PFSK-1 (cell line): ENCODE results near the gene ZNF580.

Experiments used
- FOXP2 ChIP-seq: optimal IDR thresholded peaks from 2 replicates; pipeline ENCODE3; 2011; ENCODE audit warnings: borderline replicate concordance, control low read depth, inconsistent platforms; ENCODE audit not compliant: insufficient read depth; ENCODE audit errors: extremely low read length, extremely low read depth
- POLR2AphosphoS5 ChIP-seq: IDR thresholded peaks from 2 replicates; pipeline ENCODE4 v1.6.1; 2012; ENCODE audit warnings: low read depth, mild to moderate bottlenecking, control low read depth, low read length, moderate library complexity
- REST ChIP-seq, 2 experiments: IDR thresholded peaks; 2 replicates each; pipeline versions ENCODE4 v1.6.1 to v1.8.0; 2011 to 2012; ENCODE audit warnings: low read depth in 2 of 2, low read length in 2 of 2, control low read depth in 1 of 2, inconsistent platforms in 1 of 2, mild to moderate bottlenecking in 1 of 2, moderate library complexity in 1 of 2; ENCODE audit not compliant: insufficient read depth in 1 of 2
- SIN3A ChIP-seq: IDR thresholded peaks from 2 replicates; pipeline ENCODE4 v1.6.1; 2012; ENCODE audit warnings: mild to moderate bottlenecking, low read length, moderate library complexity, borderline replicate concordance; ENCODE audit not compliant: insufficient read depth
- TAF1 ChIP-seq: IDR thresholded peaks from 2 replicates; pipeline ENCODE4 v1.6.1; 2012; ENCODE audit warnings: low read length, control low read depth, borderline replicate concordance; ENCODE audit not compliant: insufficient read depth

Gene ZNF580

GRCh38 chr19:55594996-55595545, 45.7 kb upstream of the ZNF580 start:
- TF ChIP-seq SIN3A (no peak), POLR2AphosphoS5 (no peak), TAF1 (no peak), REST (IDR thresholded peaks at IDR 0.05; ENCODE audit: insufficient read depth in 1 of 2, low read depth in 2 of 2, low read length in 2 of 2) (no peak), FOXP2 (no peak)

- TF ChIP-seq FOXP2 (no peak), TAF1 (no peak), POLR2AphosphoS5 (no peak), SIN3A (no peak), REST (IDR thresholded peaks at IDR 0.05; ENCODE audit: insufficient read depth in 1 of 2, low read depth in 2 of 2, low read length in 2 of 2) (no peak)
Observed at GRCh38 chr19:55596304-55596703, 44.5 kb upstream of the ZNF580 start.

- TF ChIP-seq FOXP2 (no peak), TAF1 (no peak), SIN3A (no peak), POLR2AphosphoS5 (no peak), REST (IDR thresholded peaks at IDR 0.05; ENCODE audit: insufficient read depth in 1 of 2, low read depth in 2 of 2, low read length in 2 of 2) (no peak)
Observed at GRCh38 chr19:55597501-55597921, 43.3 kb upstream of the ZNF580 start.

- TF ChIP-seq POLR2AphosphoS5 (no peak), SIN3A (no peak), FOXP2 (no peak), TAF1 (no peak), REST (IDR thresholded peaks at IDR 0.05; ENCODE audit: insufficient read depth in 1 of 2, low read depth in 2 of 2, low read length in 2 of 2) (no peak)
Observed at GRCh38 chr19:55598034-55598433, 42.8 kb upstream of the ZNF580 start.
